IMR-90 (cell line): ENCODE measurements around the gene ZNF446. TPM values are rescaled to one million over a fixed set of nuclear protein-coding genes. Genes with fewer than 3 reads are reported as not detected.

Experiments used
- ATAC-seq: fragments of 200-7000 bp; cut with Tn5 transposase; 2 replicates; pipeline ENCODE4 v1.9.1; 2020; ENCODE audit warnings: low read depth, mild to moderate bottlenecking, moderate library complexity
- BruUV-seq: library from RNA; stranded (reverse); fragments of 400-500 nt; replicated peaks from 2 replicates; lab custom pipeline; 2021; lab: Mats Ljungman, UMichigan
- CTCF ChIA-PET: fragments of 300-600 bp; formaldehyde crosslinking; extraction: SDS; loops from one replicate; lab custom pipeline; 2021; ENCODE audit warnings: antibody characterized with exemption; lab: Yijun Ruan, JAX
- POLR2A ChIA-PET: fragments of 300-600 bp; sonication (Branson Sonifier 250); formaldehyde crosslinking; loops from one replicate; lab custom pipeline; 2022; ENCODE audit warnings: antibody characterized with exemption; ENCODE audit not compliant: unreplicated experiment; lab: Charles Lee
- DNase-seq: peaks from one replicate; pipeline ENCODE4 v3.0.0; 2013
- H2AFZ ChIP-seq: replicated peaks from 2 replicates; pipeline ENCODE3; 2013; ENCODE audit warnings: low read length, mild to moderate bottlenecking; ENCODE audit not compliant: poor library complexity
- H2AK5ac ChIP-seq: 2 replicates; pipeline ENCODE4 v1.6.1; 2013; ENCODE audit warnings: low read depth, low read length, inconsistent platforms
- H2AK9ac ChIP-seq: replicated peaks from 2 replicates; pipeline ENCODE3; 2013; ENCODE audit warnings: mild to moderate bottlenecking, low read depth, low read length, moderate library complexity; ENCODE audit not compliant: poor library complexity
- H2BK120ac ChIP-seq: 2 replicates; pipeline ENCODE4 v1.6.1; 2013; ENCODE audit warnings: low read depth, low read length, inconsistent platforms
- H2BK15ac ChIP-seq: 3 replicates; pipeline ENCODE4 v1.6.1; 2013; ENCODE audit warnings: low read depth, low read length, inconsistent platforms
- H2BK20ac ChIP-seq: 2 replicates; pipeline ENCODE4 v1.6.1; 2013; ENCODE audit warnings: low read depth, mild to moderate bottlenecking, inconsistent platforms, low read length, moderate library complexity
- H2BK5ac ChIP-seq: 2 replicates; pipeline ENCODE4 v1.6.1; 2013; ENCODE audit warnings: mild to moderate bottlenecking, low read depth, low read length, inconsistent platforms; ENCODE audit not compliant: poor library complexity, severe bottlenecking
- H3K14ac ChIP-seq: replicated peaks from 2 replicates; pipeline ENCODE4 v1.6.1; 2013; ENCODE audit warnings: low read depth, low read length, inconsistent platforms
- H3K18ac ChIP-seq: 2 replicates; pipeline ENCODE4 v1.6.1; 2013; ENCODE audit warnings: low read depth, low read length, control low read depth
- H3K23ac ChIP-seq: 2 replicates; pipeline ENCODE4 v1.6.1; 2013; ENCODE audit warnings: low read depth, low read length, inconsistent platforms
- H3K27ac ChIP-seq: 2 replicates; pipeline ENCODE4 v1.5.1; 2013; ENCODE audit warnings: mild to moderate bottlenecking, control low read depth, low read length; ENCODE audit not compliant: insufficient read depth
- H3K27me3 ChIP-seq: 2 replicates; pipeline ENCODE4 v1.6.1; 2013; ENCODE audit warnings: low read length; ENCODE audit not compliant: control insufficient read depth, insufficient read depth
- H3K36me3 ChIP-seq: 2 replicates; pipeline ENCODE4 v1.6.1; 2013; ENCODE audit warnings: low read length, mixed read lengths; ENCODE audit not compliant: control insufficient read depth, insufficient read depth
- H3K4ac ChIP-seq: 2 replicates; pipeline ENCODE4 v1.6.1; 2013; ENCODE audit warnings: low read depth, low read length, inconsistent platforms
- H3K4me1 ChIP-seq: 2 replicates; pipeline ENCODE4 v1.6.1; 2013; ENCODE audit warnings: low read length, mixed read lengths; ENCODE audit not compliant: control insufficient read depth, insufficient read depth
- H3K4me2 ChIP-seq: 2 replicates; pipeline ENCODE4 v1.6.1; 2013; ENCODE audit warnings: low read depth, mild to moderate bottlenecking, control low read depth, low read length, moderate library complexity
- H3K4me3 ChIP-seq: 2 replicates; pipeline ENCODE4 v1.5.1; 2013; ENCODE audit warnings: low read depth, mild to moderate bottlenecking, control low read depth, low read length, moderate library complexity; ENCODE audit not compliant: insufficient read depth
- H3K56ac ChIP-seq: 2 replicates; pipeline ENCODE4 v1.6.1; 2013; ENCODE audit warnings: low read length, inconsistent platforms; ENCODE audit not compliant: insufficient read depth; ENCODE audit errors: extremely low read depth
- H3K79me1 ChIP-seq, 2 experiments: 2 replicates each; pipeline ENCODE4 v1.6.1; 2013; ENCODE audit warnings: low read length in 2 of 2, inconsistent platforms in 1 of 2, low read depth in 1 of 2
- H3K9ac ChIP-seq: 2 replicates; pipeline ENCODE4 v1.6.1; 2013; ENCODE audit warnings: low read depth, low read length, control low read depth
- H3K9me1 ChIP-seq: 2 replicates; pipeline ENCODE4 v1.6.1; 2013; ENCODE audit warnings: low read length, inconsistent platforms; ENCODE audit not compliant: insufficient read depth
- H3K9me3 ChIP-seq: 2 replicates; pipeline ENCODE4 v1.6.1; 2013; ENCODE audit warnings: low read length; ENCODE audit not compliant: control insufficient read depth, insufficient read depth
- H4K20me1 ChIP-seq: 2 replicates; pipeline ENCODE4 v1.6.1; 2013; ENCODE audit warnings: low read length, inconsistent platforms; ENCODE audit not compliant: insufficient read depth
- H4K5ac ChIP-seq: 2 replicates; pipeline ENCODE4 v1.6.1; 2013; ENCODE audit warnings: mild to moderate bottlenecking, low read depth, low read length, control low read depth
- H4K8ac ChIP-seq, 2 experiments: 2 replicates each; pipeline ENCODE4 v1.6.1; 2013; ENCODE audit warnings: low read depth in 2 of 2, low read length in 2 of 2, control low read depth in 1 of 2, inconsistent platforms in 1 of 2
- H4K91ac ChIP-seq: 2 replicates; pipeline ENCODE4 v1.6.1; 2013; ENCODE audit warnings: low read depth, low read length, inconsistent platforms; ENCODE audit not compliant: insufficient read depth
- CHD1 ChIP-seq: IDR thresholded peaks from 2 replicates; pipeline ENCODE4 v1.6.1; 2012; ENCODE audit warnings: low read depth, low read length, improper control_type of control experiment
- MAZ ChIP-seq: IDR thresholded peaks from 2 replicates; pipeline ENCODE4 v1.6.1; 2012; ENCODE audit warnings: low read depth, mild to moderate bottlenecking, low read length, improper control_type of control experiment, moderate library complexity, borderline replicate concordance
- MXI1 ChIP-seq: IDR thresholded peaks from 2 replicates; pipeline ENCODE4 v1.6.1; 2012; ENCODE audit warnings: low read depth, mild to moderate bottlenecking, low read length, moderate library complexity, borderline replicate concordance
- SMC3 ChIP-seq: fragments of 150-350 bp; IDR thresholded peaks from 2 replicates; pipeline ENCODE4 v1.6.1; 2016; ENCODE audit warnings: low read depth, mild to moderate bottlenecking, antibody characterized with exemption, low read length, moderate library complexity
- WGBS, 2 experiments: methylation state at CpG; one replicate each; pipeline versions ENCODE4 v1.1.5 to v1.1.7; 2013; ENCODE audit warnings: missing lambda C conversion rate in 2 of 2; ENCODE audit not compliant: insufficient read length in 1 of 2; ENCODE audit errors: extremely low coverage in 2 of 2; 5-methylcytosine and 5-hydroxymethylcytosine counted together
- dilution Hi-C: fragments of 300-500 bp; cut with HindIII; formaldehyde crosslinking; loops from one replicate; pipeline ENCODE4 v1.14.3; 2018; ENCODE audit warnings: low sequenced_read_pairs; ENCODE audit not compliant: unreplicated experiment
- in situ Hi-C: fragments of 300-500 bp; cut with MboI; formaldehyde crosslinking; loops from 3 replicates; pipeline ENCODE4 v1.14.3; 2019; ENCODE audit warnings: low sequenced_read_pairs, inconsistent platforms, mixed read lengths
- intact Hi-C: fragments of 100-400 bp; cut with micrococcal nuclease; formaldehyde crosslinking; loops from 2 replicates; pipeline ENCODE4 v1.10.0; 2022
- polyA plus RNA-seq, 3 experiments: library from polyadenylated mRNA; depleted of rRNA; stranded (reverse); fragments of >200 nt; gene quantifications; 2 replicates each; pipeline ENCODE4 v1.2.3, GENCODE V29; 2012; ENCODE audit warnings: low replicate concordance in 1 of 3
- total RNA-seq: library from RNA; depleted of rRNA; stranded (reverse); fragments of >200 nt; gene quantifications from 2 replicates; pipeline ENCODE4 v1.2.3, GENCODE V29; 2012
- TF ChIP-seq, protein P1 (sequence below): fragments of 150-350 bp; IDR thresholded peaks from 2 replicates; pipeline ENCODE4 v1.6.1; 2017; ENCODE audit warnings: mild to moderate bottlenecking, antibody characterized with exemption, low read length, low read depth

The ZNF446 gene
- total and polyA plus RNA-seq, 2 of the 4 experiments (the other 2 are of a cell fraction): 4.8 to 6.9 TPM

GRCh38 chr19:58451358-58452101 is 24.6 kb upstream of the ZNF446 start, which contains the start of gene ZNF324B:
Gene ZNF324B (plus strand): TSS chr19:58451622. CDS start chr19:58453702, 2,080 bp downstream.
- Histone ChIP-seq H3K9me1 (peaks cover 13% of the 10 kb centered on the region), H2AK5ac (0 out of 2 replicates have a peak within 1 kb of the TSS, but pooled peaks have one; percentile 5), H3K4ac (no peak within 1 kb of the TSS), H3K14ac (no peak within 1 kb of the TSS), H3K9me3 (no peaks in the 10 kb centered on the region; the same call in none of the 2 replicates), H3K4me3 (peak within 1 kb of the TSS; percentile 67), H2AK9ac (peak within 1 kb of the TSS; percentile 81), H3K9ac (peak within 1 kb of the TSS; percentile 7), H4K5ac (no peak within 1 kb of the TSS), H4K20me1 (no peaks in the 10 kb centered on the region), H2AFZ (peak within 1 kb of the TSS; percentile 99), H2BK120ac (no peak within 1 kb of the TSS), H3K4me1 (no peaks in the 10 kb centered on the region), H2BK5ac (no peak within 1 kb of the TSS), H3K79me1 (peaks cover 8 to 13% of the 10 kb centered on the region in 2 experiments; a peak in 2 of 4 replicates), H4K91ac (no peak within 1 kb of the TSS; the same call in 1 of the 2 replicates), H3K18ac (no peak within 1 kb of the TSS), H3K36me3 (peaks cover 12% of the 10 kb centered on the region), H3K27ac (peak within 1 kb of the TSS; percentile 3; the same call in 1 of the 2 replicates), H4K8ac (peak within 1 kb of the TSS in 1 of 2 experiments; percentile 37; a peak in 2 of 4 replicates), H3K27me3 (no peaks in the 10 kb centered on the region), H3K23ac (peak within 1 kb of the TSS; percentile 66), H2BK20ac (no peak within 1 kb of the TSS), H3K4me2 (peak within 1 kb of the TSS; percentile 88), H3K56ac (0 out of 2 replicates have a peak within 1 kb of the TSS, but pooled peaks have one; percentile 30), H2BK15ac (no peak within 1 kb of the TSS)
- BruUV-seq: no TSS peak
- intact Hi-C loops (no loop called here), in situ Hi-C loops (no loop called here), dilution Hi-C loops (no loop called here)
- ChIA-PET CTCF (interaction anchor here (1.5 kb wide), 1 partner anchor 69 kb away, joined by 4 read pairs; the partner anchor contains the start of gene ZBTB45), POLR2A (interaction anchor here (0.6 kb wide), 1 partner anchor 171 kb away, joined by 3 read pairs; no protein-coding TSS in a partner anchor)
- 0% methylated on average over 51 of the region's 79 CpGs; no CpG with 5 or more reads in 1 of the 2 experiments for WGBS, 2 experiments
- ATAC-seq: peak; percentile 99
- peak; percentile 92 for DNase-seq
- TF ChIP-seq SMC3 (no peak), MAZ (peak; percentile 82; the same call in 1 of the 2 replicates), MXI1 (peak; percentile 79), CHD1 (no peak)
- TF ChIP-seq, protein P1, sequence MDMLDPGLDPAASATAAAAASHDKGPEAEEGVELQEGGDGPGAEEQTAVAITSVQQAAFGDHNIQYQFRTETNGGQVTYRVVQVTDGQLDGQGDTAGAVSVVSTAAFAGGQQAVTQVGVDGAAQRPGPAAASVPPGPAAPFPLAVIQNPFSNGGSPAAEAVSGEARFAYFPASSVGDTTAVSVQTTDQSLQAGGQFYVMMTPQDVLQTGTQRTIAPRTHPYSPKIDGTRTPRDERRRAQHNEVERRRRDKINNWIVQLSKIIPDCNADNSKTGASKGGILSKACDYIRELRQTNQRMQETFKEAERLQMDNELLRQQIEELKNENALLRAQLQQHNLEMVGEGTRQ: peak; percentile 32; the same call in 1 of the 2 replicates
